ENCODE results near the gene VHLL.

- no peak for TF ChIP-seq CTCF (IDR thresholded peaks at IDR 0.05)
- TF ChIP-seq POLR2A (IDR thresholded peaks at IDR 0.05): no peak
These were observed 3.6 kb downstream of the VHLL start, which contains the start of gene GLMP for GRCh38 chr1:156295391-156295947.

Measured in esophagus squamous epithelium (tissue), 4 donors.